HG03045 (cell line): ENCODE results near the gene SLITRK2.

Experiments used
- ATAC-seq: cut with Tn5 transposase; IDR thresholded peaks from one replicate; pipeline ENCODE4 v1.9.1; 2021; ENCODE audit warnings: mild to moderate bottlenecking, moderate library complexity; ENCODE audit not compliant: unreplicated experiment

Gene SLITRK2

GRCh38 chrX:145817331-145818185 lies at the start of gene SLITRK2:
Gene SLITRK2 (plus strand): TSS chrX:145817829. CDS start chrX:145822426, 4,597 bp downstream.
- ATAC-seq, result no peak

- no peak for ATAC-seq
Measured at GRCh38 chrX:145773006-145773405, 44.6 kb upstream of the SLITRK2 start.

GRCh38 chrX:145792281-145792680 lies 25.3 kb upstream of the SLITRK2 start:
- ATAC-seq, result no peak

GRCh38 chrX:145803508-145803907 lies 14.1 kb upstream of the SLITRK2 start:
- no peak for ATAC-seq

- no peak for ATAC-seq
Measured at GRCh38 chrX:145813081-145813480, 4.5 kb upstream of the SLITRK2 start.

GRCh38 chrX:145816601-145817315 lies 871 bp upstream of the SLITRK2 start:
- ATAC-seq, result no peak

GRCh38 chrX:145818186-145819113 lies 821 bp downstream of the SLITRK2 start:
- ATAC-seq, result no peak

GRCh38 chrX:145820825-145821224 lies 3.2 kb downstream of the SLITRK2 start:
- no peak for ATAC-seq

- no peak for ATAC-seq
Measured at GRCh38 chrX:145821291-145821897, 3.8 kb downstream of the SLITRK2 start.

GRCh38 chrX:145821898-145822571 lies 4.4 kb downstream of the SLITRK2 start:
- ATAC-seq, result no peak

GRCh38 chrX:145823132-145823531 lies 5.5 kb downstream of the SLITRK2 start:
- ATAC-seq, result no peak

GRCh38 chrX:145825896-145826295 lies 8.3 kb downstream of the SLITRK2 start:
- ATAC-seq, result no peak

- ATAC-seq, result no peak
Measured at GRCh38 chrX:145826466-145826865, 8.8 kb downstream of the SLITRK2 start.

- no peak for ATAC-seq
Measured at GRCh38 chrX:145832796-145833195, 15.2 kb downstream of the SLITRK2 start.

GRCh38 chrX:145840531-145840930 lies 22.9 kb downstream of the SLITRK2 start:
- no peak for ATAC-seq

- ATAC-seq, result no peak
Measured at GRCh38 chrX:145843146-145843904, 25.7 kb downstream of the SLITRK2 start.

GRCh38 chrX:145844886-145845285 lies 27.3 kb downstream of the SLITRK2 start:
- no peak for ATAC-seq

GRCh38 chrX:145848448-145848847 lies 30.8 kb downstream of the SLITRK2 start:
- ATAC-seq, result no peak

- ATAC-seq, result no peak
Measured at GRCh38 chrX:145848857-145849256, 31.2 kb downstream of the SLITRK2 start.
